Hepatocyte (in vitro differentiated cells): ENCODE results near the gene PLCL1.

Experiments used
- CTCF ChIP-seq: fragments of 200-600 bp; sonication (generic); IDR thresholded peaks from 2 replicates; pipeline ENCODE4 v1.5.1; 2016; ENCODE audit warnings: antibody characterized with exemption, mild to moderate bottlenecking; ENCODE audit not compliant: poor library complexity
- EZH2 ChIP-seq: fragments of 200-600 bp; sonication (generic); IDR thresholded peaks from 2 replicates; pipeline ENCODE4 v1.6.1; 2016; ENCODE audit warnings: antibody characterized with exemption, mild to moderate bottlenecking, borderline replicate concordance
- EZH2phosphoT487 ChIP-seq: fragments of 200-600 bp; sonication (generic); IDR thresholded peaks from one replicate; pipeline ENCODE4 v1.6.1; 2018; ENCODE audit warnings: antibody characterized with exemption, mild to moderate bottlenecking, low read depth, moderate library complexity; ENCODE audit not compliant: unreplicated experiment, severe bottlenecking

DNA sequence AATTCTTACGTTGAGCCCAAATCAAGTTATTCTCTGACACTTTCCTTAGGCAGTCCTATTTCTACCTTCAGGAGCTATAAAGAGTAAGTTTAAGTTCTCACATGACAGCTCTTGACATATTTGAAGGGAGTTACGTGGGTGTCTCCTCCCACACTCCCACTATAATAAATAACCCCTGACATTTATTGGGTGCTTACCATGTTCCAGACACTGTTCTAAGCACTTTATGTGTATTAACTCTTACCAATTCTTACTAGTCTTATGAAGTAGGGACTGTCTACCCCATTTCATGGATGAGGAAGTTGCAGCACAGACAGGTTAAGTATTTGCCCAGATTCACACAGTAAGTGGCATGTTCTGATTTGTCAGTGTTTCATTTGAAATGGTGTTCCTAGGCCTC, 17.9 kb downstream of the PLCL1 start:
- TF ChIP-seq CTCF (no peak), EZH2 (no peak), EZH2phosphoT487 (no peak)
